Heart right ventricle (tissue), 16 donors: ENCODE data around the gene COBLL1. TPM values are rescaled to one million over a fixed set of nuclear protein-coding genes. Genes with fewer than 3 reads are reported as not detected.
A peak's percentile ranks its signal among the peaks of the same experiment; 100 is the strongest.

Source experiments
- ATAC-seq, 8 donors: fragments of 200-7000 bp; cut with Tn5 transposase; one replicate each; pipeline ENCODE4 v1.9.1; 2020; ENCODE audit warnings: mild to moderate bottlenecking in 8 of 8, moderate library complexity in 8 of 8, moderate number of reproducible peaks in 1 of 8
- DNase-seq, 2 donors: peaks; one replicate each; pipeline ENCODE4 v3.0.0-alpha.2; 2020
- H3K27ac ChIP-seq, 10 donors: fragments of 200-600 bp; sonication (generic) in 2 of 10; one replicate each; pipeline versions ENCODE4 v1.5.0 to v1.8.0; 2020 to 2022; ENCODE audit warnings: mild to moderate bottlenecking in 3 of 10
- H3K27me3 ChIP-seq, 7 donors: fragments of 200-600 bp; one replicate each; pipeline ENCODE4 v1.8.0; 2021 to 2022; ENCODE audit warnings: mild to moderate bottlenecking in 2 of 7
- H3K36me3 ChIP-seq, 9 donors: fragments of 200-600 bp; sonication (generic) in 1 of 9; one replicate each; pipeline versions ENCODE4 v1.5.0 to v1.8.0; 2020 to 2022; ENCODE audit warnings: mild to moderate bottlenecking in 2 of 9
- H3K4me1 ChIP-seq, 9 donors: fragments of 200-600 bp; sonication (generic) in 1 of 9; one replicate each; pipeline versions ENCODE4 v1.5.0 to v1.8.0; 2020 to 2022; ENCODE audit warnings: mild to moderate bottlenecking in 4 of 9
- H3K4me3 ChIP-seq, 10 donors: fragments of 200-600 bp; sonication (generic) in 2 of 10; one replicate each; pipeline versions ENCODE4 v1.5.0 to v1.8.0; 2020 to 2022; ENCODE audit warnings: mild to moderate bottlenecking in 7 of 10, moderate library complexity in 2 of 10
- H3K9me3 ChIP-seq, 11 donors: fragments of 200-600 bp in 10 of 11; sonication (generic) in 2 of 11; one replicate each; pipeline versions ENCODE4 v1.5.0 to v1.8.0; 2013 to 2022; ENCODE audit warnings: mild to moderate bottlenecking in 2 of 11, control low read depth in 1 of 11, moderate library complexity in 1 of 11
- WGBS, 2 donors: extraction: QIAGEN DNeasy Blood & Tissue Kit; methylation state at CpG; one replicate each; pipeline ENCODE4 v1.1.7; 2013; ENCODE audit warnings: inconsistent platforms in 1 of 2; 5-methylcytosine and 5-hydroxymethylcytosine counted together
- intact Hi-C, 10 donors: fragments of 100-400 bp; cut with DNase I; formaldehyde crosslinking; loops; one replicate each; pipeline versions ENCODE4 v1.11.1 to v1.14.2; 2022
- polyA plus RNA-seq, 2 donors: library from polyadenylated mRNA; stranded (reverse); fragments of 200-250 nt; gene quantifications; one replicate each; pipeline ENCODE4 v1.2.3, GENCODE V29; 2013
- total RNA-seq, 10 donors: library from RNA; stranded (reverse); fragmentation: NEBNext Ultra II Directional in 3 of 10; extraction: Animal tissue kit (Norgen Biotek cat#: 25700) in 3 of 10; gene quantifications; one replicate each; pipeline versions ENCODE4 v1.2.1 to v1.2.4, GENCODE V29; 2021 to 2023
- TF ChIP-seq, protein P1 (sequence below), 9 donors: fragments of 200-600 bp; sonication (generic) in 2 of 9; IDR thresholded peaks; one replicate each; pipeline versions ENCODE4 v1.5.0 to v1.8.0; 2021 to 2022; ENCODE audit warnings: antibody characterized with exemption in 9 of 9, mild to moderate bottlenecking in 5 of 9, moderate library complexity in 1 of 9
- donor health status: Arrhythmogenic right ventricular cardiomyopathy.
- donor health status: ischemic (EF 13 %, LVEDD 7.1; RV severe dilation, severe dysfunction).
- donor health status: healthy with polysubstance abuse.
- donor health status: DM: no; HTN: yes; CAD: no.
- donor health status: DM: no; HTN: no; CAD: no.
- donor health status: ischemic (EF 25% LVEDD 6.9; RV normal size, moderate dysfunction).
- donor health status: ischemic (EF 25% LVEDD 5.7; RV mildly dilated, moderate dysfunction).
- donor health status: healthy.
- donor health status: DM: yes; HTN: yes; CAD: no.
- donor health status: Ischemic cardiomyopathy.
- donor health status: ischemic (EF 35%, LVEDD 5.7; RV mildly dilated, moderate dysfunction).
- donor health status: nonischemic (EF 11% LVEDD 7.7; RV severe dilation, severe dysfunction).
- donor health status: DM: yes; HTN: yes; CAD: no.
- donor health status: PGD.
- donor health status: ischemic (EF 29% LVEDD 5.4; RV normal size, mild dysfunction).
- donor health status: nonischemic (EF 23%, LVEDD 6.1; RV moderate dilation, normal function).

The COBLL1 gene
- total and polyA plus RNA-seq, 12 donors: 5.0 to 20.5 (median 15.0) TPM

GRCh38 chr2:164700390-164700789, 141.2 kb downstream of the COBLL1 start:
- Histone ChIP-seq H3K27ac (no peak overlapping the region), H3K36me3 (peaks cover 0 to 90% (median 5%) of the 10 kb centered on the region in 9 donors), H3K9me3 (no peaks in the 10 kb centered on the region), H3K27me3 (no peaks in the 10 kb centered on the region), H3K4me3 (no peak overlapping the region), H3K4me1 (no peaks in the 10 kb centered on the region)
- TF ChIP-seq, protein P1, sequence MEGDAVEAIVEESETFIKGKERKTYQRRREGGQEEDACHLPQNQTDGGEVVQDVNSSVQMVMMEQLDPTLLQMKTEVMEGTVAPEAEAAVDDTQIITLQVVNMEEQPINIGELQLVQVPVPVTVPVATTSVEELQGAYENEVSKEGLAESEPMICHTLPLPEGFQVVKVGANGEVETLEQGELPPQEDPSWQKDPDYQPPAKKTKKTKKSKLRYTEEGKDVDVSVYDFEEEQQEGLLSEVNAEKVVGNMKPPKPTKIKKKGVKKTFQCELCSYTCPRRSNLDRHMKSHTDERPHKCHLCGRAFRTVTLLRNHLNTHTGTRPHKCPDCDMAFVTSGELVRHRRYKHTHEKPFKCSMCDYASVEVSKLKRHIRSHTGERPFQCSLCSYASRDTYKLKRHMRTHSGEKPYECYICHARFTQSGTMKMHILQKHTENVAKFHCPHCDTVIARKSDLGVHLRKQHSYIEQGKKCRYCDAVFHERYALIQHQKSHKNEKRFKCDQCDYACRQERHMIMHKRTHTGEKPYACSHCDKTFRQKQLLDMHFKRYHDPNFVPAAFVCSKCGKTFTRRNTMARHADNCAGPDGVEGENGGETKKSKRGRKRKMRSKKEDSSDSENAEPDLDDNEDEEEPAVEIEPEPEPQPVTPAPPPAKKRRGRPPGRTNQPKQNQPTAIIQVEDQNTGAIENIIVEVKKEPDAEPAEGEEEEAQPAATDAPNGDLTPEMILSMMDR (IDR thresholded peaks at IDR 0.05): no peak
- DNase-seq (no peak), ATAC-seq (no peak)
- WGBS, 2 donors: 77 to 88% methylated on average over 2 of the region's 2 CpGs
- intact Hi-C loops: no loop called here

GRCh38 chr2:164697688-164698461, 143.7 kb downstream of the COBLL1 start:
- no peak for ATAC-seq
- Histone ChIP-seq H3K27ac (no peak overlapping the region), H3K36me3 (peaks cover 0 to 89% (median 14%) of the 10 kb centered on the region in 9 donors), H3K4me1 (no peaks in the 10 kb centered on the region), H3K4me3 (no peak overlapping the region), H3K27me3 (no peaks in the 10 kb centered on the region), H3K9me3 (no peaks in the 10 kb centered on the region)
- WGBS, 2 donors: 73 to 77% methylated on average over 3 of the region's 3 CpGs
- intact Hi-C loops: loop anchor here in 1 of 10 donors (5.0 kb wide), 1 partner anchor 39 kb away; no protein-coding TSS in a partner anchor
- DNase-seq: no peak
- TF ChIP-seq, protein P1 (IDR thresholded peaks at IDR 0.05): peak; percentile 16 to 67 (median 53)

- intact Hi-C loops: loop anchor here in 1 of 10 donors (5.0 kb wide), 1 partner anchor 41 kb away; no protein-coding TSS in a partner anchor
- ATAC-seq: no peak
- H3K4me1 ChIP-seq: no peaks in the 10 kb centered on the region
- DNase-seq: no peak
- H3K4me3 ChIP-seq: no peak overlapping the region
- WGBS, 2 donors: 62 to 83% methylated on average over 1 of the region's 1 CpG
- H3K9me3 ChIP-seq: no peaks in the 10 kb centered on the region
- peaks cover 0 to 88% (median 23%) of the 10 kb centered on the region in 9 donors for H3K36me3 ChIP-seq
- no peak overlapping the region for H3K27ac ChIP-seq
- TF ChIP-seq, protein P1 (IDR thresholded peaks at IDR 0.05): no peak
- H3K27me3 ChIP-seq: no peaks in the 10 kb centered on the region
These were observed 145.0 kb downstream of the COBLL1 start for GRCh38 chr2:164696634-164697033.

- WGBS, 2 donors: 92 to 95% methylated on average over 6 of the region's 6 CpGs
- H3K4me1 ChIP-seq: no peaks in the 10 kb centered on the region
These were observed 147.3 kb downstream of the COBLL1 start for GRCh38 chr2:164694275-164694695.

More at GRCh38 chr2:164694275-164694695, 147.3 kb downstream of the COBLL1 start:
- no peak overlapping the region for H3K27ac ChIP-seq
- peaks cover 0 to 88% (median 22%) of the 10 kb centered on the region in 9 donors for H3K36me3 ChIP-seq
- DNase-seq (no peak), ATAC-seq (no peak)
- H3K4me3 ChIP-seq: no peak overlapping the region
- no peaks in the 10 kb centered on the region for H3K9me3 ChIP-seq
- H3K27me3 ChIP-seq: no peaks in the 10 kb centered on the region
- TF ChIP-seq, protein P1 (IDR thresholded peaks at IDR 0.05): no peak
- intact Hi-C loops: no loop called here
